ENCODE results near the gene CDHR4. TPM values are rescaled to one million over a fixed set of nuclear protein-coding genes. Genes with fewer than 3 reads are reported as not detected.
"Not testable (repeated sequence)": the region's sequence is repeated elsewhere in the genome, so short reads cannot be mapped to it uniquely, and the experiment has no call there.

The CDHR4 gene
- total and polyA plus RNA-seq, 2 donors = 0.10 TPM; not detected in 1

GRCh38 chr3:49780975-49781365 is 18.7 kb downstream of the CDHR4 start:
- 83% methylated on average over 9 of the region's 9 CpGs for WGBS
- H3K36me3 ChIP-seq (ENCODE audit: insufficient read depth); H3K4me1 ChIP-seq (ENCODE audit: insufficient read depth); H3K27ac ChIP-seq (ENCODE audit: low read depth); H3K4me3 ChIP-seq (ENCODE audit: low read depth, low read length); DNase-seq (ENCODE audit: extremely low spot score): not testable (repeated sequence)

GRCh38 chr3:49780080-49780974 is 19.3 kb downstream of the CDHR4 start:
- H3K27ac ChIP-seq (ENCODE audit: low read depth) = no peak overlapping the region
- H3K36me3 ChIP-seq (ENCODE audit: insufficient read depth) = no peaks in the 10 kb centered on the region
- H3K4me3 ChIP-seq (ENCODE audit: low read depth, low read length) = no peak overlapping the region
- DNase-seq (ENCODE audit: extremely low spot score) = no peak
- H3K4me1 ChIP-seq (ENCODE audit: insufficient read depth) = no peaks in the 10 kb centered on the region
- WGBS = 58% methylated on average over 4 of the region's 4 CpGs

GRCh38 chr3:49779358-49780079 is 20.2 kb downstream of the CDHR4 start:
- H3K4me3 ChIP-seq (ENCODE audit: low read depth, low read length) = no peak overlapping the region
- H3K27ac ChIP-seq (ENCODE audit: low read depth) = no peak overlapping the region
- 93% methylated on average over 5 of the region's 5 CpGs for WGBS
- H3K36me3 ChIP-seq (ENCODE audit: insufficient read depth) = no peaks in the 10 kb centered on the region
- no peaks in the 10 kb centered on the region for H3K4me1 ChIP-seq (ENCODE audit: insufficient read depth)
- DNase-seq (ENCODE audit: extremely low spot score) = no peak

- H3K36me3 ChIP-seq (ENCODE audit: insufficient read depth); H3K4me1 ChIP-seq (ENCODE audit: insufficient read depth); DNase-seq (ENCODE audit: extremely low spot score); H3K4me3 ChIP-seq (ENCODE audit: low read depth, low read length); H3K27ac ChIP-seq (ENCODE audit: low read depth): not testable (repeated sequence)
- 92% methylated on average over 8 of the region's 8 CpGs for WGBS
These were observed 23.6 kb downstream of the CDHR4 start for GRCh38 chr3:49776101-49776500.

- Histone ChIP-seq H3K36me3 (ENCODE audit: insufficient read depth) (no peaks in the 10 kb centered on the region), H3K4me3 (ENCODE audit: low read depth, low read length) (no peak overlapping the region), H3K27ac (ENCODE audit: low read depth) (no peak overlapping the region), H3K4me1 (ENCODE audit: insufficient read depth) (no peaks in the 10 kb centered on the region)
- WGBS = 35% methylated on average over 3 of the region's 3 CpGs
- no peak for DNase-seq (ENCODE audit: extremely low spot score)
These were observed 24.1 kb downstream of the CDHR4 start for GRCh38 chr3:49775538-49775937.

- Histone ChIP-seq H3K36me3 (ENCODE audit: insufficient read depth) (no peaks in the 10 kb centered on the region), H3K27ac (ENCODE audit: low read depth) (no peak overlapping the region), H3K4me3 (ENCODE audit: low read depth, low read length) (no peak overlapping the region), H3K4me1 (ENCODE audit: insufficient read depth) (no peaks in the 10 kb centered on the region)
- 98% methylated on average over 2 of the region's 2 CpGs for whole genome bisulfite sequencing
- no peak for DNase-seq (ENCODE audit: extremely low spot score)
These were observed 27.0 kb downstream of the CDHR4 start for GRCh38 chr3:49772703-49773102.

GRCh38 chr3:49771340-49771938 is 28.2 kb downstream of the CDHR4 start:
- Histone ChIP-seq H3K36me3 (ENCODE audit: insufficient read depth) (no peaks in the 10 kb centered on the region), H3K27ac (ENCODE audit: low read depth) (no peak overlapping the region), H3K4me1 (ENCODE audit: insufficient read depth) (no peaks in the 10 kb centered on the region), H3K4me3 (ENCODE audit: low read depth, low read length) (no peak overlapping the region)
- WGBS = 89% methylated on average over 1 of the region's 1 CpG
- no peak for DNase-seq (ENCODE audit: extremely low spot score)

GRCh38 chr3:49769926-49770325 is 29.7 kb downstream of the CDHR4 start:
- DNase-seq (ENCODE audit: extremely low spot score) = no peak
- Histone ChIP-seq H3K4me1 (ENCODE audit: insufficient read depth) (no peaks in the 10 kb centered on the region), H3K36me3 (ENCODE audit: insufficient read depth) (no peaks in the 10 kb centered on the region), H3K27ac (ENCODE audit: low read depth) (no peak overlapping the region), H3K4me3 (ENCODE audit: low read depth, low read length) (no peak overlapping the region)

- DNase-seq (ENCODE audit: extremely low spot score) = no peak
- WGBS = 88% methylated on average over 3 of the region's 3 CpGs
These were observed 30.3 kb downstream of the CDHR4 start for GRCh38 chr3:49769286-49769915.

GRCh38 chr3:49763981-49764380 is 35.7 kb downstream of the CDHR4 start:
- Histone ChIP-seq H3K36me3 (ENCODE audit: insufficient read depth) (no peaks in the 10 kb centered on the region), H3K27ac (ENCODE audit: low read depth) (no peak overlapping the region), H3K4me3 (ENCODE audit: low read depth, low read length) (no peak overlapping the region), H3K4me1 (ENCODE audit: insufficient read depth) (no peaks in the 10 kb centered on the region)
- no peak for DNase-seq (ENCODE audit: extremely low spot score)
- 97% methylated on average over 4 of the region's 4 CpGs for WGBS

More at GRCh38 chr3:49769286-49769915, 30.3 kb downstream of the CDHR4 start:
- Histone ChIP-seq H3K4me3 (ENCODE audit: low read depth, low read length) (no peak overlapping the region), H3K4me1 (ENCODE audit: insufficient read depth) (no peaks in the 10 kb centered on the region), H3K36me3 (ENCODE audit: insufficient read depth) (no peaks in the 10 kb centered on the region), H3K27ac (ENCODE audit: low read depth) (no peak overlapping the region)

GRCh38 chr3:49761661-49762060 is 38.0 kb downstream of the CDHR4 start:
- no peak overlapping the region for H3K4me3 ChIP-seq (ENCODE audit: low read depth, low read length)
- 88% methylated on average over 3 of the region's 3 CpGs for WGBS
- no peaks in the 10 kb centered on the region for H3K36me3 ChIP-seq (ENCODE audit: insufficient read depth)
- no peaks in the 10 kb centered on the region for H3K4me1 ChIP-seq (ENCODE audit: insufficient read depth)
- no peak overlapping the region for H3K27ac ChIP-seq (ENCODE audit: low read depth)
- DNase-seq (ENCODE audit: extremely low spot score) = no peak

- no peaks in the 10 kb centered on the region for H3K4me1 ChIP-seq (ENCODE audit: insufficient read depth)
- no peaks in the 10 kb centered on the region for H3K36me3 ChIP-seq (ENCODE audit: insufficient read depth)
- WGBS = 25% methylated on average over 1 of the region's 1 CpG
- H3K27ac ChIP-seq (ENCODE audit: low read depth) = no peak overlapping the region
- H3K4me3 ChIP-seq (ENCODE audit: low read depth, low read length) = no peak overlapping the region
- DNase-seq (ENCODE audit: extremely low spot score) = no peak
These were observed 40.4 kb downstream of the CDHR4 start for GRCh38 chr3:49759226-49759625.

- Histone ChIP-seq H3K4me1 (ENCODE audit: insufficient read depth) (no peaks in the 10 kb centered on the region), H3K36me3 (ENCODE audit: insufficient read depth) (no peaks in the 10 kb centered on the region), H3K4me3 (ENCODE audit: low read depth, low read length) (no peak overlapping the region), H3K27ac (ENCODE audit: low read depth) (no peak overlapping the region)
- WGBS = 63% methylated on average over 2 of the region's 2 CpGs
- no peak for DNase-seq (ENCODE audit: extremely low spot score)
These were observed 42.5 kb downstream of the CDHR4 start for GRCh38 chr3:49757197-49757596.

All from urinary bladder (tissue), 4 donors.